HEK293 (cell line): ENCODE results near the gene SEPTIN5.

ENCODE experiments used
- BCL11A ChIP-seq: fragments of 450-650 bp; formaldehyde crosslinking; IDR thresholded peaks from 2 replicates; pipeline ENCODE4 v1.5.1; 2016; ENCODE audit warnings: low read depth, missing biosample characterization, missing genetic modification characterization
- GLIS1 ChIP-seq: fragments of 450-650 bp; formaldehyde crosslinking; IDR thresholded peaks from 2 replicates; pipeline ENCODE4 v1.5.1; 2016; ENCODE audit warnings: missing biosample characterization, missing genetic modification characterization
- YY1 ChIP-seq: fragments of 450-650 bp; formaldehyde crosslinking; IDR thresholded peaks from 2 replicates; pipeline ENCODE4 v1.5.1; 2018; ENCODE audit warnings: missing biosample characterization, missing genetic modification characterization
- ZNF239 ChIP-seq: fragments of 450-650 bp; formaldehyde crosslinking; IDR thresholded peaks from 2 replicates; pipeline ENCODE4 v1.5.1; 2016; ENCODE audit warnings: missing biosample characterization, missing genetic modification characterization
- ZNF510 ChIP-seq: fragments of 450-650 bp; formaldehyde crosslinking; IDR thresholded peaks from 2 replicates; pipeline ENCODE4 v1.5.1; 2018; ENCODE audit warnings: mild to moderate bottlenecking, missing genetic modification characterization, missing biosample characterization; ENCODE audit not compliant: insufficient replicate concordance
- ZNF76 ChIP-seq: fragments of 450-650 bp; formaldehyde crosslinking; IDR thresholded peaks from 2 replicates; pipeline ENCODE4; 2016; ENCODE audit warnings: low read depth, missing biosample characterization, missing genetic modification characterization, borderline replicate concordance
- TF ChIP-seq, protein P1 (sequence below): fragments of 450-650 bp; formaldehyde crosslinking; IDR thresholded peaks from 2 replicates; pipeline ENCODE4 v1.5.1; 2016; ENCODE audit warnings: missing biosample characterization, missing genetic modification characterization

DNA sequence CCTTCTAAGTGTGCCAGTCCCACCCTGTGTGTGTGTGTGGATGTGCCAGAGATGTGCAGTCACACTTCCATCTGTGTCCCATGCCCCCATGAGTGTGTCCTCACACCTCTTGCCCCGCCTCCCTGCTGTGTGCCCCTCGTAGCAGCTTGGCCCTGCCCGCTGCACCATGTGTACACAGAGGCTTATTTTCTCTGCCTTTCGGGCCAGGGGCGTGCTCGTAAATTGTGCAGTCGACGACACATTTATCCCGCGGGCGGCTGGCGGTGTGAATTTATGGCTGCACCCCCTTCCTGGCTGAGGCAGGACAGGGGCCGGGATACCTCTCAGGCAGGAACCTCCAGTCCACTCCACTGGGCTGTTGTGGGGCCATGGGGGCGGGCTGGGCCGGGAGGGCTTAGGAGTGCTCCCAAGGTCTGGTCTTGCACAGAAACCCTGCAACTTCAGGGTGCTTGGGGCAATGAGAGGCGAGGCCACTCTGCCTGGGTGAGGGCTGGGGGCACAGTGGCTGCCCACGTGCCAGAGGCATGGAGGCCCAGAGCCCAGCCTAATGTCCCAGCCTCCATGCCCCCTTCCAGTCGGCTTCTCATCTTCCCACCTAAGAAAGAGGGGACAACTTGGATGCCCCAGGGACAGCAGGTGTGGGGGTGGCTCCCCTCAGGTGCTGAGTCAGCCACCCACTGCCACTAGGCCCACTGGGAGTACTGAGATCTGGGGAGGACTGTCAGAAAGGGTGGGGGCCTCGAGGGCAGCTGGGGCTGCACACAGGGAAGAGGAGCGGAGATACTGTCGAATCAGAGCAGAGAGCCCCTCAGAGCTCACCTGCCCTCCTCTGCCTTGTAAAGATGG lies 21.6 kb downstream of the SEPTIN5 start:
- TF ChIP-seq ZNF239 (tag by site-specific recombination), result no peak
- TF ChIP-seq, protein P1, sequence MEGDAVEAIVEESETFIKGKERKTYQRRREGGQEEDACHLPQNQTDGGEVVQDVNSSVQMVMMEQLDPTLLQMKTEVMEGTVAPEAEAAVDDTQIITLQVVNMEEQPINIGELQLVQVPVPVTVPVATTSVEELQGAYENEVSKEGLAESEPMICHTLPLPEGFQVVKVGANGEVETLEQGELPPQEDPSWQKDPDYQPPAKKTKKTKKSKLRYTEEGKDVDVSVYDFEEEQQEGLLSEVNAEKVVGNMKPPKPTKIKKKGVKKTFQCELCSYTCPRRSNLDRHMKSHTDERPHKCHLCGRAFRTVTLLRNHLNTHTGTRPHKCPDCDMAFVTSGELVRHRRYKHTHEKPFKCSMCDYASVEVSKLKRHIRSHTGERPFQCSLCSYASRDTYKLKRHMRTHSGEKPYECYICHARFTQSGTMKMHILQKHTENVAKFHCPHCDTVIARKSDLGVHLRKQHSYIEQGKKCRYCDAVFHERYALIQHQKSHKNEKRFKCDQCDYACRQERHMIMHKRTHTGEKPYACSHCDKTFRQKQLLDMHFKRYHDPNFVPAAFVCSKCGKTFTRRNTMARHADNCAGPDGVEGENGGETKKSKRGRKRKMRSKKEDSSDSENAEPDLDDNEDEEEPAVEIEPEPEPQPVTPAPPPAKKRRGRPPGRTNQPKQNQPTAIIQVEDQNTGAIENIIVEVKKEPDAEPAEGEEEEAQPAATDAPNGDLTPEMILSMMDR (tag by site-specific recombination), result no peak
- no peak for TF ChIP-seq YY1 (tag by site-specific recombination)
- no peak for TF ChIP-seq BCL11A
- TF ChIP-seq GLIS1 (tag by site-specific recombination), result peak; percentile 21; the same call in 1 of the 2 replicates
- no peak for TF ChIP-seq ZNF510 (tag by site-specific recombination)
- no peak for TF ChIP-seq ZNF76
